Suprapubic skin (tissue), 4 donors: ENCODE results near the gene ATP6V0D1. TPM values are rescaled to one million over a fixed set of nuclear protein-coding genes. Genes with fewer than 3 reads are reported as not detected.

Experiments used
- DNase-seq, 2 donors: peaks; one replicate each; pipeline ENCODE4 v3.0.0-alpha.2; 2019; ENCODE audit warnings: low spot score in 2 of 2
- H3K27ac ChIP-seq: fragments of 200-600 bp; sonication (generic); one replicate; pipeline ENCODE4 v1.5.1; 2019
- H3K27me3 ChIP-seq: fragments of 200-600 bp; sonication (generic); one replicate; pipeline ENCODE4 v1.5.1; 2019
- H3K36me3 ChIP-seq: fragments of 200-600 bp; sonication (generic); one replicate; pipeline ENCODE4 v1.5.1; 2019
- H3K4me1 ChIP-seq: fragments of 200-600 bp; sonication (generic); one replicate; pipeline ENCODE4 v1.5.1; 2019
- H3K4me3 ChIP-seq: fragments of 200-600 bp; sonication (generic); one replicate; pipeline ENCODE4 v1.5.1; 2019; ENCODE audit warnings: mild to moderate bottlenecking
- H3K9me3 ChIP-seq: fragments of 200-600 bp; sonication (generic); one replicate; pipeline ENCODE4 v1.5.1; 2019
- CTCF ChIP-seq, 2 donors: fragments of 200-600 bp in 1 of 2; fragments of 450-650 bp in 1 of 2; sonication (generic) in 1 of 2; IDR thresholded peaks; one replicate each; pipeline ENCODE4 v1.5.1; 2016 to 2019; ENCODE audit warnings: antibody characterized with exemption in 2 of 2, mild to moderate bottlenecking in 1 of 2, moderate library complexity in 1 of 2
- EP300 ChIP-seq: sonication (generic); formaldehyde crosslinking; IDR thresholded peaks from one replicate; pipeline ENCODE4 v1.6.1; 2017; ENCODE audit warnings: antibody characterized with exemption
- POLR2A ChIP-seq, 2 donors: fragments of 450-650 bp; IDR thresholded peaks; one replicate each; pipeline ENCODE4 v1.6.1; 2017; ENCODE audit warnings: antibody characterized with exemption in 2 of 2, mild to moderate bottlenecking in 2 of 2, moderate library complexity in 2 of 2
- POLR2AphosphoS5 ChIP-seq, 3 donors: sonication (generic); formaldehyde crosslinking; IDR thresholded peaks; one replicate each; pipeline ENCODE4 v1.6.1; 2017; ENCODE audit warnings: antibody characterized with exemption in 3 of 3
- WGBS: methylation state at CpG from one replicate; pipeline ENCODE4 v1.1.5; 2018; 5-methylcytosine and 5-hydroxymethylcytosine counted together
- total RNA-seq, 4 donors: library from RNA; depleted of rRNA; stranded (reverse); fragments of >200 nt; gene quantifications; one replicate each; pipeline ENCODE4 v1.1.0, GENCODE V29; 2016

ATP6V0D1 gene
- total RNA-seq, 4 donors from 2014 or later: 90.0 to 134 (median 110) TPM

- Histone ChIP-seq H3K27ac (peak overlapping the region; percentile 85), H3K27me3 (peaks cover 4% of the 10 kb centered on the region), H3K9me3 (no peaks in the 10 kb centered on the region), H3K4me1 (peaks cover 68% of the 10 kb centered on the region), H3K36me3 (no peaks in the 10 kb centered on the region), H3K4me3 (no peak overlapping the region)
- no peak for DNase-seq
- TF ChIP-seq POLR2A (IDR thresholded peaks at IDR 0.05) (no peak), EP300 (no peak), POLR2AphosphoS5 (IDR thresholded peaks at IDR 0.05) (no peak), CTCF (IDR thresholded peaks at IDR 0.05) (no peak)
- 100% methylated on average over 2 of the region's 3 CpGs for WGBS
Observed at GRCh38 chr16:67429053-67429798, 51.7 kb downstream of the ATP6V0D1 start.

GRCh38 chr16:67428146-67428731 lies 52.7 kb downstream of the ATP6V0D1 start:
- H3K27ac ChIP-seq: peak overlapping the region; percentile 43
- 30% methylated on average over 11 of the region's 11 CpGs for WGBS
- no peak for DNase-seq
- H3K27me3 ChIP-seq: peaks cover 4% of the 10 kb centered on the region
- no peaks in the 10 kb centered on the region for H3K9me3 ChIP-seq
- peaks cover 68% of the 10 kb centered on the region for H3K4me1 ChIP-seq
- TF ChIP-seq EP300 (no peak), POLR2AphosphoS5 (IDR thresholded peaks at IDR 0.05) (no peak), POLR2A (IDR thresholded peaks at IDR 0.05) (no peak), CTCF (IDR thresholded peaks at IDR 0.05) (peak; percentile 64 to 83)
- no peak overlapping the region for H3K4me3 ChIP-seq
- no peaks in the 10 kb centered on the region for H3K36me3 ChIP-seq

GRCh38 chr16:67426950-67427349 lies 54.0 kb downstream of the ATP6V0D1 start:
- Histone ChIP-seq H3K4me1 (peaks cover 59% of the 10 kb centered on the region), H3K27me3 (peaks cover 4% of the 10 kb centered on the region), H3K36me3 (no peaks in the 10 kb centered on the region), H3K9me3 (no peaks in the 10 kb centered on the region), H3K4me3 (no peak overlapping the region), H3K27ac (no peak overlapping the region)
- DNase-seq: no peak
- 70% methylated on average over 7 of the region's 7 CpGs for WGBS
- TF ChIP-seq POLR2AphosphoS5 (IDR thresholded peaks at IDR 0.05) (no peak), POLR2A (IDR thresholded peaks at IDR 0.05) (no peak), EP300 (no peak), CTCF (IDR thresholded peaks at IDR 0.05) (no peak)

GRCh38 chr16:67426022-67426421 lies 54.9 kb downstream of the ATP6V0D1 start:
- no peak overlapping the region for H3K4me3 ChIP-seq
- H3K27ac ChIP-seq: no peak overlapping the region
- peaks cover 4% of the 10 kb centered on the region for H3K27me3 ChIP-seq
- 96% methylated on average over 6 of the region's 7 CpGs for WGBS
- no peaks in the 10 kb centered on the region for H3K9me3 ChIP-seq
- H3K4me1 ChIP-seq: peaks cover 51% of the 10 kb centered on the region
- DNase-seq: no peak
- TF ChIP-seq CTCF (IDR thresholded peaks at IDR 0.05) (no peak), POLR2A (IDR thresholded peaks at IDR 0.05) (no peak)
- no peaks in the 10 kb centered on the region for H3K36me3 ChIP-seq

GRCh38 chr16:67425580-67425979 lies 55.4 kb downstream of the ATP6V0D1 start:
- Histone ChIP-seq H3K36me3 (no peaks in the 10 kb centered on the region), H3K4me1 (peaks cover 47% of the 10 kb centered on the region), H3K4me3 (no peak overlapping the region), H3K27ac (no peak overlapping the region), H3K27me3 (peaks cover 4% of the 10 kb centered on the region), H3K9me3 (no peaks in the 10 kb centered on the region)
- WGBS: 69% methylated on average over 4 of the region's 4 CpGs
- TF ChIP-seq EP300: no peak
- TF ChIP-seq POLR2A (IDR thresholded peaks at IDR 0.05): no peak
- TF ChIP-seq CTCF (IDR thresholded peaks at IDR 0.05): no peak
- no peak for TF ChIP-seq POLR2AphosphoS5 (IDR thresholded peaks at IDR 0.05)
- no peak for DNase-seq
